ENCODE results near the gene TMEM63A. TPM values are rescaled to one million over a fixed set of nuclear protein-coding genes. Genes with fewer than 3 reads are reported as not detected.

Gene TMEM63A
- polyA plus RNA-seq, 1 donor (not counting 4 experiments of a cell fraction or from before 2014, with no cell fraction given) = 16.5 TPM

- TF ChIP-seq CTCF (optimal IDR thresholded peaks at IDR 0.05 in 1 of 3, IDR thresholded peaks at IDR 0.05 in 1 of 3, conservative IDR thresholded peaks at IDR 0.05 in 1 of 3; ENCODE audit: extremely low read depth in 1 of 3, insufficient read depth in 2 of 3, low read length in 3 of 3) (no peak), EZH2 (IDR thresholded peaks at IDR 0.05; ENCODE audit: low read length) (no peak)
- H3K9me1 ChIP-seq (ENCODE audit: control insufficient read depth, extremely low read depth, insufficient read depth, low read length) = no peaks in the 10 kb centered on the region
- H3K36me3 ChIP-seq (ENCODE audit: control insufficient read depth in 2 of 2, extremely low read depth in 1 of 2, insufficient read depth in 2 of 2, low read length in 2 of 2) = peaks cover 25 to 30% of the 10 kb centered on the region in 2 experiments
- dilution Hi-C loops (cut with MboI; ENCODE audit: extremely low pct_ligation_motif_present, low sequenced_read_pairs) = no loop called here
- H4K20me1 ChIP-seq (ENCODE audit: control insufficient read depth, extremely low read depth, insufficient read depth, low read length) = peaks cover 2% of the 10 kb centered on the region
- H3K9me3 ChIP-seq (ENCODE audit: control insufficient read depth, low read depth, low read length) = no peaks in the 10 kb centered on the region
- H3K4me2 ChIP-seq (ENCODE audit: control insufficient read depth, extremely low read depth, insufficient read depth, low read depth, low read length) = no peak overlapping the region
- DNase-seq (ENCODE audit: low read depth, low spot score) (no peak), FAIRE-seq (no peak)
- no peak overlapping the region for H2AFZ ChIP-seq (ENCODE audit: control insufficient read depth, low read length)
- no peak overlapping the region for H3K27ac ChIP-seq (ENCODE audit: control insufficient read depth, insufficient read depth, low read length)
- H3K79me2 ChIP-seq (ENCODE audit: control insufficient read depth, insufficient read depth, low read length) = no peaks in the 10 kb centered on the region
- H3K9ac ChIP-seq (ENCODE audit: control insufficient read depth, extremely low read depth, insufficient read depth, low read length) = no peak overlapping the region
- H3K4me3 ChIP-seq (ENCODE audit: control insufficient read depth in 2 of 3, extremely low read depth in 1 of 3, insufficient read depth in 2 of 3, low read depth in 1 of 3, low read length in 3 of 3) = no peak overlapping the region
- no peaks in the 10 kb centered on the region for H3K4me1 ChIP-seq (ENCODE audit: control insufficient read depth, extremely low read depth, insufficient read depth, low read length)
- H3K27me3 ChIP-seq (ENCODE audit: control insufficient read depth, extremely low read depth, insufficient read depth, low read length) = no peaks in the 10 kb centered on the region
Measured at GRCh38 chr1:225868631-225869330, 13.4 kb downstream of the TMEM63A start.

- DNase-seq (ENCODE audit: low read depth, low spot score) = no peak
- Histone ChIP-seq H3K27me3 (ENCODE audit: control insufficient read depth, extremely low read depth, insufficient read depth, low read length) (no peaks in the 10 kb centered on the region), H3K4me2 (ENCODE audit: control insufficient read depth, extremely low read depth, insufficient read depth, low read depth, low read length) (no peak overlapping the region), H3K4me1 (ENCODE audit: control insufficient read depth, extremely low read depth, insufficient read depth, low read length) (no peaks in the 10 kb centered on the region), H3K27ac (ENCODE audit: control insufficient read depth, insufficient read depth, low read length) (no peak overlapping the region), H3K9ac (ENCODE audit: control insufficient read depth, extremely low read depth, insufficient read depth, low read length) (no peak overlapping the region), H4K20me1 (ENCODE audit: control insufficient read depth, extremely low read depth, insufficient read depth, low read length) (peaks cover 2% of the 10 kb centered on the region), H3K9me3 (ENCODE audit: control insufficient read depth, low read depth, low read length) (no peaks in the 10 kb centered on the region), H2AFZ (ENCODE audit: control insufficient read depth, low read length) (no peak overlapping the region), H3K9me1 (ENCODE audit: control insufficient read depth, extremely low read depth, insufficient read depth, low read length) (no peaks in the 10 kb centered on the region), H3K4me3 (ENCODE audit: control insufficient read depth in 2 of 3, extremely low read depth in 1 of 3, insufficient read depth in 2 of 3, low read depth in 1 of 3, low read length in 3 of 3) (no peak overlapping the region), H3K36me3 (ENCODE audit: control insufficient read depth in 2 of 2, extremely low read depth in 1 of 2, insufficient read depth in 2 of 2, low read length in 2 of 2) (peaks cover 27 to 30% of the 10 kb centered on the region in 2 experiments), H3K79me2 (ENCODE audit: control insufficient read depth, insufficient read depth, low read length) (no peaks in the 10 kb centered on the region)
- dilution Hi-C loops (cut with MboI; ENCODE audit: extremely low pct_ligation_motif_present, low sequenced_read_pairs) = no loop called here
- FAIRE-seq = no peak
- no peak for TF ChIP-seq EZH2 (IDR thresholded peaks at IDR 0.05; ENCODE audit: low read length)
Measured at GRCh38 chr1:225866981-225867380, 15.2 kb downstream of the TMEM63A start.

Data from keratinocyte (primary cell).